Neural cell (in vitro differentiated cells): ENCODE measurements around the gene UBL3.

Experiments
- CTCF ChIP-seq: fragments of 450-650 bp; IDR thresholded peaks from 2 replicates; pipeline ENCODE4 v1.5.1; 2014; ENCODE audit warnings: antibody characterized with exemption, mild to moderate bottlenecking, moderate library complexity; ENCODE audit not compliant: poor library complexity, severe bottlenecking
- EZH2 ChIP-seq: fragments of 200-600, 300-800 bp; shearing (Covaris generic), sonication (generic); IDR thresholded peaks from 2 replicates; pipeline ENCODE4 v1.6.1; 2014; ENCODE audit warnings: antibody characterized with exemption, low read length, borderline replicate concordance, mild to moderate bottlenecking; ENCODE audit not compliant: insufficient read depth, poor library complexity, severe bottlenecking
- RAD21 ChIP-seq: fragments of 450-650 bp; conservative IDR thresholded peaks from 2 replicates; pipeline ENCODE4 v1.6.1; 2014; ENCODE audit warnings: antibody characterized with exemption, mild to moderate bottlenecking, moderate library complexity
- TAF1 ChIP-seq: IDR thresholded peaks from 2 replicates; pipeline ENCODE4 v1.6.1; 2012; ENCODE audit warnings: low read depth

DNA sequence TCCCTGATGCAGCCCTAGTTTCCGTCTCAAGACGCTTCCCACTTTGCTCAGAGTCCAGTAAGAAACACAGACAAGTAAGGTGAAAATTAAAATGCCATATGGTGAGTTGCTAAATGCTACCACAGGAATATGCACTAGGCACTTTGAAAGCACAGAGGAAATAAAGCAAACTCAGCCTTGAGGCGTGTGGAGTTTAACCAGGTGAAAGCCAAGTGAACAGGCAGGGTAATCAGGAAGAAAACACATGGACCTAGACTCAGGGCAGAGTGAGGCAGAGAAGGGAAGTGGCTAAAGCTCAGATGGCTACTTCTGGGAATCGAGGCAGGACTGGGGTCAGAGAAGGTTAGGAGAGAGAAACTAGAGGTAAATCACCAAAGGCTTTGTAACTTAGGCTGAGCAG lies 5.4 kb upstream of the UBL3 start:
- TF ChIP-seq CTCF: no peak
- TF ChIP-seq RAD21: no peak
- TF ChIP-seq EZH2: no peak
- no peak for TF ChIP-seq TAF1
